Stomach (tissue), 4 donors: Measurements from ENCODE around the gene ACOT7.

Source experiments
- EP300 ChIP-seq: sonication (generic); formaldehyde crosslinking; IDR thresholded peaks from one replicate; pipeline ENCODE4 v1.6.1; 2017; ENCODE audit warnings: antibody characterized with exemption
- POLR2AphosphoS5 ChIP-seq, 3 donors: sonication (generic); formaldehyde crosslinking; IDR thresholded peaks; one replicate each; pipeline ENCODE4 v1.6.1; 2016; ENCODE audit warnings: antibody characterized with exemption in 3 of 3

DNA sequence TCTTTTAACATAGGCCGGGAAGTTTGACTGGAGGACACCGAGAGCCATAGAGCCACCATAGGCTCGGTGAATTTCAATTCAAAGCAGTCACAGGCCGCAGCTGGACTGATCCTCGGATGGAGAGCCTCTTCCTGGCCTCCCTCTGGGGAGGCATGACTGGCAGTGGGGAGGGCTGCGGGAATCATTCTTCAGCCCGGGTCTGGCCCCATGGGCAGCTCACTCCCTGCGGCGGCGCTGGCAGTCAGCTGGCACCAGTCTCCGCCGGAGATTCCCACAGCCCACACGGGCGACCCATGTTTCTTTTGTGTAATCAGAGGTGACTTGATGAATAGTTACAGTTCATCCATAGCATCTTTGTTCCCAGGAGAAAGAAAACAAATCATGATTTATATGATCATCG is 41.6 kb upstream of the ACOT7 start:
- TF ChIP-seq EP300 (no peak), POLR2AphosphoS5 (IDR thresholded peaks at IDR 0.05) (no peak)
